ENCODE measurements around the gene EMC8. TPM values are rescaled to one million over a fixed set of nuclear protein-coding genes. Genes with fewer than 3 reads are reported as not detected.
A peak's percentile ranks its signal among the peaks of the same experiment; 100 is the strongest.
"Not testable (repeated sequence)": the region's sequence is repeated elsewhere in the genome, so short reads cannot be mapped to it uniquely, and the experiment has no call there.

EMC8 gene
- polyA plus RNA-seq, 1 donor (not counting 4 experiments of a cell fraction or from before 2014, with no cell fraction given), result 38.5 TPM

- dilution Hi-C loops (cut with MboI; ENCODE audit: extremely low pct_ligation_motif_present, low sequenced_read_pairs), result no loop called here
- H3K4me1 ChIP-seq (ENCODE audit: control insufficient read depth, extremely low read depth, insufficient read depth, low read length), result no peaks in the 10 kb centered on the region
- H3K27ac ChIP-seq (ENCODE audit: control insufficient read depth, insufficient read depth, low read length), result no peak overlapping the region
- no peaks in the 10 kb centered on the region for H3K9me1 ChIP-seq (ENCODE audit: control insufficient read depth, extremely low read depth, insufficient read depth, low read length)
- no peak overlapping the region for H3K4me2 ChIP-seq (ENCODE audit: control insufficient read depth, extremely low read depth, insufficient read depth, low read depth, low read length)
- TF ChIP-seq CTCF (optimal IDR thresholded peaks at IDR 0.05 in 1 of 3, IDR thresholded peaks at IDR 0.05 in 1 of 3, conservative IDR thresholded peaks at IDR 0.05 in 1 of 3; ENCODE audit: extremely low read depth in 1 of 3, insufficient read depth in 2 of 3, low read length in 3 of 3), result peak; percentile 82 to 85 (median 83)
- no peak for TF ChIP-seq EZH2 (IDR thresholded peaks at IDR 0.05; ENCODE audit: low read length)
- no peak for FAIRE-seq
- no peak overlapping the region for H3K9ac ChIP-seq (ENCODE audit: control insufficient read depth, extremely low read depth, insufficient read depth, low read length)
- peaks cover 2% of the 10 kb centered on the region for H3K9me3 ChIP-seq (ENCODE audit: control insufficient read depth, low read depth, low read length)
- H3K4me3 ChIP-seq (ENCODE audit: control insufficient read depth in 2 of 3, extremely low read depth in 1 of 3, insufficient read depth in 2 of 3, low read depth in 1 of 3, low read length in 3 of 3), result no peak overlapping the region
- no peaks in the 10 kb centered on the region for H3K36me3 ChIP-seq (ENCODE audit: control insufficient read depth in 2 of 2, extremely low read depth in 1 of 2, insufficient read depth in 2 of 2, low read length in 2 of 2)
- peaks cover 9% of the 10 kb centered on the region for H3K27me3 ChIP-seq (ENCODE audit: control insufficient read depth, extremely low read depth, insufficient read depth, low read length)
- no peak overlapping the region for H2AFZ ChIP-seq (ENCODE audit: control insufficient read depth, low read length)
- H4K20me1 ChIP-seq (ENCODE audit: control insufficient read depth, extremely low read depth, insufficient read depth, low read length), result no peaks in the 10 kb centered on the region
- peak; percentile 64 for DNase-seq (ENCODE audit: low read depth, low spot score)
- no peaks in the 10 kb centered on the region for H3K79me2 ChIP-seq (ENCODE audit: control insufficient read depth, insufficient read depth, low read length)
Observed at GRCh38 chr16:85819245-85819644, 19.9 kb upstream of the EMC8 start.

- H2AFZ ChIP-seq (ENCODE audit: control insufficient read depth, low read length); H3K9ac ChIP-seq (ENCODE audit: control insufficient read depth, extremely low read depth, insufficient read depth, low read length); H3K4me3 ChIP-seq (ENCODE audit: control insufficient read depth in 2 of 3, extremely low read depth in 1 of 3, insufficient read depth in 2 of 3, low read depth in 1 of 3, low read length in 3 of 3); H3K36me3 ChIP-seq (ENCODE audit: control insufficient read depth in 2 of 2, extremely low read depth in 1 of 2, insufficient read depth in 2 of 2, low read length in 2 of 2); H3K79me2 ChIP-seq (ENCODE audit: control insufficient read depth, insufficient read depth, low read length); DNase-seq (ENCODE audit: low read depth, low spot score); H4K20me1 ChIP-seq (ENCODE audit: control insufficient read depth, extremely low read depth, insufficient read depth, low read length); H3K27ac ChIP-seq (ENCODE audit: control insufficient read depth, insufficient read depth, low read length); H3K4me2 ChIP-seq (ENCODE audit: control insufficient read depth, extremely low read depth, insufficient read depth, low read depth, low read length); H3K9me1 ChIP-seq (ENCODE audit: control insufficient read depth, extremely low read depth, insufficient read depth, low read length); H3K4me1 ChIP-seq (ENCODE audit: control insufficient read depth, extremely low read depth, insufficient read depth, low read length); FAIRE-seq; dilution Hi-C loops (cut with MboI; ENCODE audit: extremely low pct_ligation_motif_present, low sequenced_read_pairs); H3K9me3 ChIP-seq (ENCODE audit: control insufficient read depth, low read depth, low read length): not testable (repeated sequence)
- H3K27me3 ChIP-seq (ENCODE audit: control insufficient read depth, extremely low read depth, insufficient read depth, low read length), result peaks cover 18% of the 10 kb centered on the region
Observed at GRCh38 chr16:85817195-85817594, 17.9 kb upstream of the EMC8 start.

- TF ChIP-seq EZH2 (IDR thresholded peaks at IDR 0.05; ENCODE audit: low read length) (no peak), CTCF (optimal IDR thresholded peaks at IDR 0.05 in 1 of 3, IDR thresholded peaks at IDR 0.05 in 1 of 3, conservative IDR thresholded peaks at IDR 0.05 in 1 of 3; ENCODE audit: extremely low read depth in 1 of 3, insufficient read depth in 2 of 3, low read length in 3 of 3) (no peak)
- no peaks in the 10 kb centered on the region for H3K36me3 ChIP-seq (ENCODE audit: control insufficient read depth in 2 of 2, extremely low read depth in 1 of 2, insufficient read depth in 2 of 2, low read length in 2 of 2)
- no peaks in the 10 kb centered on the region for H3K4me1 ChIP-seq (ENCODE audit: control insufficient read depth, extremely low read depth, insufficient read depth, low read length)
- no peak for FAIRE-seq
- no peaks in the 10 kb centered on the region for H3K79me2 ChIP-seq (ENCODE audit: control insufficient read depth, insufficient read depth, low read length)
- H3K9me1 ChIP-seq (ENCODE audit: control insufficient read depth, extremely low read depth, insufficient read depth, low read length), result no peaks in the 10 kb centered on the region
- peaks cover 26% of the 10 kb centered on the region for H3K27me3 ChIP-seq (ENCODE audit: control insufficient read depth, extremely low read depth, insufficient read depth, low read length)
- H2AFZ ChIP-seq (ENCODE audit: control insufficient read depth, low read length), result no peak overlapping the region
- no peak overlapping the region for H3K4me2 ChIP-seq (ENCODE audit: control insufficient read depth, extremely low read depth, insufficient read depth, low read depth, low read length)
- H3K4me3 ChIP-seq (ENCODE audit: control insufficient read depth in 2 of 3, extremely low read depth in 1 of 3, insufficient read depth in 2 of 3, low read depth in 1 of 3, low read length in 3 of 3), result no peak overlapping the region
- H3K9me3 ChIP-seq (ENCODE audit: control insufficient read depth, low read depth, low read length), result no peaks in the 10 kb centered on the region
- no peak overlapping the region for H3K9ac ChIP-seq (ENCODE audit: control insufficient read depth, extremely low read depth, insufficient read depth, low read length)
- H4K20me1 ChIP-seq (ENCODE audit: control insufficient read depth, extremely low read depth, insufficient read depth, low read length), result no peaks in the 10 kb centered on the region
- no peak overlapping the region for H3K27ac ChIP-seq (ENCODE audit: control insufficient read depth, insufficient read depth, low read length)
- no peak for DNase-seq (ENCODE audit: low read depth, low spot score)
- dilution Hi-C loops (cut with MboI; ENCODE audit: extremely low pct_ligation_motif_present, low sequenced_read_pairs), result no loop called here
Observed at GRCh38 chr16:85816159-85816558, 16.8 kb upstream of the EMC8 start.
